T-helper 17 cell (primary cell): Measurements from ENCODE around the gene OSBPL3. TPM values are rescaled to one million over a fixed set of nuclear protein-coding genes. Genes with fewer than 3 reads are reported as not detected.

ENCODE experiments used
- ATAC-seq: fragments of 150-1000 bp; cut with Tn5 transposase; 2 replicates; pipeline ENCODE4 v1.10.0; 2021; ENCODE audit warnings: mild to moderate bottlenecking, moderate library complexity
- DNase-seq, 3 donors: peaks; one replicate each; pipeline versions ENCODE4 v3.0.0 to v3.0.0-alpha.2; 2020 to 2021
- H3K9me3 ChIP-seq: one replicate; pipeline ENCODE4 v1.7.0; 2013; ENCODE audit warnings: low read length, mild to moderate bottlenecking; ENCODE audit not compliant: control insufficient read depth, poor library complexity, severe bottlenecking
- H3K27ac Mint-ChIP-seq: one replicate; pipeline ENCODE4 v1.8.0; 2022; ENCODE audit warnings: mild to moderate bottlenecking, moderate library complexity, mixed read lengths
- H3K27me3 Mint-ChIP-seq: one replicate; pipeline ENCODE4 v1.8.0; 2022; ENCODE audit warnings: mixed read lengths
- H3K36me3 Mint-ChIP-seq: one replicate; pipeline ENCODE4 v1.8.0; 2022; ENCODE audit warnings: low read depth, mixed read lengths
- H3K4me1 Mint-ChIP-seq: one replicate; pipeline ENCODE4 v1.8.0; 2022; ENCODE audit warnings: mild to moderate bottlenecking, mixed read lengths
- H3K4me3 Mint-ChIP-seq: one replicate; pipeline ENCODE4 v1.8.0; 2022; ENCODE audit warnings: mild to moderate bottlenecking, moderate library complexity, mixed read lengths
- total RNA-seq, 4 donors: library from RNA in 2 of 4; stranded (reverse) in 2 of 4; gene quantifications; one replicate each; pipeline ENCODE4 v1.2.3 and lab custom pipeline; 2022 to 2026

Gene OSBPL3
- total RNA-seq, 2 donors from 2014 or later = 54.8 to 54.9 TPM

DNA sequence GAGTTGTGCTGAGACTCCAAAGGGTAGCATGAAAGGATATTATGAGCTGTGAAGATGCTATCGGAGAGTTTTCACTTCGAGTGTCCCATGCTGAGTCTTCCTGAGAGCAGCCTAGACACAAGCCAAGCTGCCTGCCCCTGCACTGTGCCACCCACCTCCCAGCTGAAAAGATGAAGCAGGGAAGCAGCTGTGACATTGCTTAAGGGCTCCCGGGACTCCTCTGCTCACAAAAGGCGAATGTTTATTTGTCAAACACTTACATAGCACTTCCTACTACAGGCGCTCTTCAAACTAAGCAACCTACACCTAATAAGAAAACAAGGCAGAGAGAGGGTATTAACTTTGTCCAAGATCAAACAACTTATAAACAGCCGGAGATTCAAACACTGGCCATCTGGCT is 95.6 kb downstream of the OSBPL3 start:
- Mint-ChIP-seq H3K27me3 (no peaks in the 10 kb centered on the region), H3K36me3 (peaks cover 2% of the 10 kb centered on the region), H3K27ac (peak overlapping the region; percentile 9), H3K4me3 (no peak overlapping the region), H3K4me1 (peaks cover 18% of the 10 kb centered on the region)
- no peak for DNase-seq
- no peaks in the 10 kb centered on the region for H3K9me3 ChIP-seq
- no peak for ATAC-seq

DNA sequence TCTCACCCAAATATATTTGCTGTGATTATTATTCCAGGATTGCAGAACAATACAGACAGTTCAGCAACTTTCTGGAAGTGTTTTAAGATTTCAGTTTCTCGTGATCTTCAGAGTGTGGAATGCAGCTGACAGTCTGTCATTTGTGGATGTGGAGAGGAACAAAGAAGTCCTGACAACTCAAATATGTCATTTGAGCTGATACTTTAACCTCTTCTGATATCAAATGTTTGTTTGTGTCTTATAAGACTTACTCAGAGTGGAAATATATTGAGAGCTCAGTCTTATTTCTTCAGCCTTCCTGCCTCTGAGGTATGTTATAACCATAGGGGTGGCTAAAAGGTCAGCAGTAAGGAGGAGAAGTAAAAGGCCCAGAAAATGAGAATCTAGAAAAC is 96.4 kb downstream of the OSBPL3 start:
- no peaks in the 10 kb centered on the region for H3K9me3 ChIP-seq
- DNase-seq = no peak
- ATAC-seq = no peak
- Mint-ChIP-seq H3K27ac (peak overlapping the region; percentile 9), H3K27me3 (no peaks in the 10 kb centered on the region), H3K4me1 (peaks cover 22% of the 10 kb centered on the region), H3K36me3 (peaks cover 2% of the 10 kb centered on the region), H3K4me3 (no peak overlapping the region)

DNA sequence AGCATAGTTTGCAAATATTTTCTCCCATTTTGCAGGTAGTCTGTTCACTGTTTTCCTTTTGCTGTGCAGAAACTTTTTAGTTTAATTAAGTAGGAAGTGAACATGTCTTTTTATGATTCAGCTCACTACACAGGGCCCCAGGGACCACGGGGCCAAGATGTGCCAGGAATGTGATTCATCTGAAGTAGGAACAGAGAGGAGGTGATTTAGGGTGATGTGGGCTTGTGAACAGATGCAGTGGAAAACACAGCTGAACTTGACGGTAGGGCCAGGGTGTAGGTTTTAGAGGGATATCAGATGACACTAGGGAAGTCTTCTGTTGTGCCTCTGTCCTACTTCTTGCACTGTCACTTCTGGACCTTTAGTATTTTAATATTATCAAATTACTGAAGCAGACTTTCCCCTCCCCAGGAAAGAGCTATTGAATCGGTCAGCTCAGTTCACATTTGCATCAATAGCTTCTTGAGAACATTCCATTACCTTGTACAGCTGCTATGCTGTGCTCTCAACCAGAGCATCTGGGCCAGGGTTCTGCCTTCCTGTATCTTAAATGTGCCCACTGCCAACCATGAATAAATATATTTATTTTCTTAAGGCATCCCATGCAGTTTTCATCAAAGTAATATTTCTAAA is 96.9 kb downstream of the OSBPL3 start:
- peak overlapping the region; percentile 59 for H3K27ac Mint-ChIP-seq
- ATAC-seq = no peak
- no peaks in the 10 kb centered on the region for H3K9me3 ChIP-seq
- H3K4me1 Mint-ChIP-seq = peaks cover 25% of the 10 kb centered on the region
- no peak overlapping the region for H3K4me3 Mint-ChIP-seq
- DNase-seq = no peak
- no peaks in the 10 kb centered on the region for H3K27me3 Mint-ChIP-seq
- H3K36me3 Mint-ChIP-seq = peaks cover 2% of the 10 kb centered on the region

DNA sequence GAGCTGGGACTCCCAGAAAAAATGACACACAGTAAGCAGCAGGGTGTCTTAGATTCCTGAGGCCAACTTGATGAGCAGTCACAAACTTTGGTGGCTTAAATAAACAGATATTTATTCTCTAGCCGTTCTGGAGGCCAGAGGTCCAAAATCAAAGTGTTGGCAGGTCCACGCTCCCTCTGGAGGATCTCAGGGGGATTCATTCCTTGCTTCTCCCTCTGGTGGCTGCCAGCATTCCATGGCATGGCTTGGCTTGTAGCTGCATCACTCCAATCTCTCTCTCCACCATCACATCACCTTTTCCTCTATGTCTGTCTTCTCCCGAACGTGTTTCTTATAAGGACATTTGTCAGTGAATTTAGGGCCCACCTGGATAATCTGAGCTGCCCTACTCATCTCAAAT is 98.4 kb downstream of the OSBPL3 start:
- Mint-ChIP-seq H3K4me1 (peaks cover 25% of the 10 kb centered on the region), H3K4me3 (no peak overlapping the region), H3K36me3 (peaks cover 2% of the 10 kb centered on the region), H3K27me3 (no peaks in the 10 kb centered on the region), H3K27ac (peak overlapping the region; percentile 32)
- DNase-seq = no peak
- no peaks in the 10 kb centered on the region for H3K9me3 ChIP-seq
- ATAC-seq = no peak

DNA sequence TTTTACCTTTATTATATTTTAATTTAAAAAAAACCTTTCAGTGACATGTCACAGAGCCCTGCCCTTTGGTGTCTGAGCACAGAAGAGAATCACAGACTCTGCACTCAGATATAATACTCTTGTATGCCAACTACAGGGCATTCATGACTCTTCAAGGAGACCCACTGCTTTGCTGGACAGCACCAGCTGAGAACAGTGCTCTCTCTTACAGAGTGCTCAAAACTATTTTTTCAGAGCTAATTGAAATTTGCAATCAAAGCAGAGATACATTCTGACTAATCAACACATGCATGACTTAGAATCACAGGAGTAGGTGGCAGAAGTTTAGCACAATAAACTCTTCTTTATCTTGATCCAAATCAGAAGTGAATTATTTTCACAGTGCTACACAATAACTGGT is 99.1 kb downstream of the OSBPL3 start:
- no peaks in the 10 kb centered on the region for H3K9me3 ChIP-seq
- peaks cover 27% of the 10 kb centered on the region for H3K4me1 Mint-ChIP-seq

DNA sequence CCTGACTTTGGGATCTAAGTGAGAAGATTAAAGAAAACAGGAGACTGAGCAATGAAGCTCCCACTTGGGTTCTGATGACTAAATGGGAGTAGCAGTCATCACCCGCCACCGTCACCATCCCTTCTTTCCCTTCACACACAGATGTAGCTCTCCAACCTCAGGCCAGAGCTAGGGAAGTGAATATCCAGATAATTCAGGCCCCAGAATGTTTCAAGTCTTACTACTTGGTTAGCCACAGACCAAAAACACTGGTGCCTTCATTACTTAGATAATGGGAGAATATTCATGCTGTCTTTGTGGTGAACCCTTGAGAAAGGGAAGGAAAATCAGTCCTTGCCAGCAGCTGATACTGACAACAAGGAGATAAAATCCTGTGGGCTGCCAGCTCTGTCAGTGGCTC is 100.7 kb downstream of the OSBPL3 start:
- H3K9me3 ChIP-seq = no peaks in the 10 kb centered on the region
- ATAC-seq (no peak), DNase-seq (no peak)
- Mint-ChIP-seq H3K4me3 (no peak overlapping the region), H3K27me3 (no peaks in the 10 kb centered on the region), H3K36me3 (peaks cover 5% of the 10 kb centered on the region), H3K4me1 (peaks cover 28% of the 10 kb centered on the region), H3K27ac (no peak overlapping the region)

More for the DNA sequence above, 99.1 kb downstream of the OSBPL3 start:
- ATAC-seq (no peak), DNase-seq (no peak)
- Mint-ChIP-seq H3K36me3 (peaks cover 5% of the 10 kb centered on the region), H3K27me3 (no peaks in the 10 kb centered on the region), H3K4me3 (no peak overlapping the region), H3K27ac (peak overlapping the region; percentile 32)

DNA sequence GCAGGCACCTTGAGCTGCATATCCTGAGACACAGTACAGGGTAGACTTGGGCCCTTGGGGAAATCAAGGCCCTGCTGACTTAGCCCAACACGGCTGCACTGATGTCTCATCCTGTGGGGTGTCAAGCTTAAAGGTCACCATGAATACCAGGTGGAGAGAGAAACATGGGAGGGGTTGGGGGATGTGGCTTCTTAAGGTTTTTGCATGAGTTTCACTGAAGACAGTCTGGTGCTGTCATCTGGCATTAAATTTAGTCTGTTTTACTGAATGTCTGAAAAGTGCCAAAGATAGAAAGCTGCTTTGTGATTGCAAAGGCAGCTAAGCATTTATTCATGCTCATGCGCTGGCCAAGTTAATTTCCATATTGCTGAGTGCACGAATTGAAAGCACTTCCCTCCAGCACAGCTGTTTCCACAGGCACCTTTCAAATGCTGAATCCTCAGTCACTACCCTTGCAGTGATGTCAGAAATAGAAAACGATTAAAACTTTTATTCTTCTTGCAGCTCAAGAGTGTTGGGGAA is 102.1 kb downstream of the OSBPL3 start:
- ATAC-seq (peak; percentile 35), DNase-seq (no peak)
- peaks cover 5% of the 10 kb centered on the region for H3K36me3 Mint-ChIP-seq
- peaks cover 21% of the 10 kb centered on the region for H3K4me1 Mint-ChIP-seq
- H3K9me3 ChIP-seq = no peaks in the 10 kb centered on the region
- H3K27me3 Mint-ChIP-seq = no peaks in the 10 kb centered on the region
- no peak overlapping the region for H3K27ac Mint-ChIP-seq
- H3K4me3 Mint-ChIP-seq = no peak overlapping the region

DNA sequence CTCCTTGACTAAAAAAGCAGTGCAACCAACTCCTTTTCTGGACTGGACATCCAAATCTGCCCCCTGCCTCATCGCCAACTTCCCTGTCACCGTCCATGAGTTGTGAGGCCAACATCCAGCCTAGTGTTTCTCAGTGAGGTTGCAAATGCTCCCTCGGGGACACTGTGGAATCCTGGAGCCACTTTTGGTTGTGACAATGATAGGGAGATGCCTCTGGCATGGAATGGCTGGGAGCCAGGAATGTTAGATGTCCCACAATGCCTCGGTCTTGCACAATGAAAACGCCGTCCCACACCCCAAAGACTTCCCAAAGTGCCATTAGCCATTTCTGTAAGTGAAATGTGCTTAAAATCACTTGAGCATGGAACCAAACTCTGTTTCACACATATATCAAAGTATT is 105.2 kb downstream of the OSBPL3 start:
- peak overlapping the region; percentile 45 for H3K27ac Mint-ChIP-seq
- no peaks in the 10 kb centered on the region for H3K9me3 ChIP-seq
- H3K4me3 Mint-ChIP-seq = no peak overlapping the region
- peaks cover 14% of the 10 kb centered on the region for H3K4me1 Mint-ChIP-seq
- no peak for ATAC-seq
- H3K27me3 Mint-ChIP-seq = no peaks in the 10 kb centered on the region
- H3K36me3 Mint-ChIP-seq = peaks cover 8% of the 10 kb centered on the region
- no peak for DNase-seq

DNA sequence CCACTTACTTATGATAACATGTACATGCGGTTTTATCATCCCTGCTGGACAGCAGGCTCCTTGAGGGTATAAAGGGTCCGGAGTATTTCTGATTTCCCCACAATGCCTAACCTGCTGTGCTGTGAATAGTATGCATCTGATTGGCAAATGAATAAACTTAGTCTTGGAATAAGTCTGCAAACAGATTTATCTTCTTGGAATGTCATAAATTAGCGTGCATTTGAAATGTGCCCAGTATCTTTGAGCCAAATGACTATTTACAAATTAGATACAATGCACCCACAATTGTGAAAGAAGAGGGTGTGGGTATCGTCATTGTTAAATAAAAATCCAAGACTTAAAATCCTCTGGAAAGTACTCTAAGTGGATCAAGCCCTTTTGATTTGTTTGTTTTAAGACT is 106.0 kb downstream of the OSBPL3 start:
- ATAC-seq = no peak
- Mint-ChIP-seq H3K4me3 (no peak overlapping the region), H3K36me3 (peaks cover 8% of the 10 kb centered on the region)

DNA sequence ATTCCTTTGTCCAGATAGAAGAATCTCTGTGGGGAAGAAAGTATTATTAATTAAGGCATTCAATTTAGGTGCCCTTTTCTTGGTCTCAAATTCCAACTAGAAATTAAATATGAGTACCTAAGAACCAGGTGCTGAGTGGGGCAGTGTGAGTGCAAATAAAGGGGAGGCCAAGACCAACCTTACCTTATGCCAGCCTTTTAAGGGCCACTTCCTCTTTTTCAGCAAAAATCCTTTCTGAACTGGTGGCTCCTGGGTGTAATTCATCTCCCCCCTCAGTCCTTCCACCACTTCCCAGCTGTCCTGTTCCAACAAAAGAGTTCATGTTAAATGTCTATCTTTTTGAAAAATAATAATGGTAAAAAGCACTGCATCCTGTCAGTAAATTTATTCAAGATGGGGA is 108.2 kb downstream of the OSBPL3 start:
- H3K4me3 Mint-ChIP-seq = no peak overlapping the region
- no peaks in the 10 kb centered on the region for H3K9me3 ChIP-seq
- DNase-seq (no peak), ATAC-seq (no peak)
- peaks cover 8% of the 10 kb centered on the region for H3K36me3 Mint-ChIP-seq
- no peaks in the 10 kb centered on the region for H3K27me3 Mint-ChIP-seq
- no peak overlapping the region for H3K27ac Mint-ChIP-seq
- peaks cover 11% of the 10 kb centered on the region for H3K4me1 Mint-ChIP-seq

More for the DNA sequence above, 106.0 kb downstream of the OSBPL3 start:
- Mint-ChIP-seq H3K4me1 (peaks cover 17% of the 10 kb centered on the region), H3K27me3 (no peaks in the 10 kb centered on the region), H3K27ac (no peak overlapping the region)
- DNase-seq = no peak
- H3K9me3 ChIP-seq = no peaks in the 10 kb centered on the region

DNA sequence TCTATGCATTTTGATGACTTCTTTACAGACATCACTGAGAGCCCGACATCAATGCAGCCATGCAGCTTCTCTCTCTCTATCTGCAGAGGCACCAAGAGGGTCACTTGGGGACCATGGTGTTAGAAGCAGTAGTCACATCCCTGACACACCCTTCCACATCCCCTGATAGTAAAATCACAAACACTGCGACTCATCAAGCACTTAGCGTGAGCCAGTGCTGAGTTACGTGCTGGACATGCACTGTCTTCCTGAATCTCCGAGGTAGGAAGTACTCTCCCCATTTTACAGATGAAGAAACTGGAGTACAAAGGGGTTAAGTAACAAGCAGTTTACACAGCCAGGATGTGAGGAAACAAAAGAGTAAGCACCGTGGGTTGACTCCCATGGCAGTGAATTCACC is 109.2 kb downstream of the OSBPL3 start:
- Mint-ChIP-seq H3K27me3 (no peaks in the 10 kb centered on the region), H3K4me3 (no peak overlapping the region), H3K36me3 (peaks cover 5% of the 10 kb centered on the region), H3K4me1 (peaks cover 7% of the 10 kb centered on the region), H3K27ac (no peak overlapping the region)
- ATAC-seq = no peak
- no peaks in the 10 kb centered on the region for H3K9me3 ChIP-seq
- no peak for DNase-seq

DNA sequence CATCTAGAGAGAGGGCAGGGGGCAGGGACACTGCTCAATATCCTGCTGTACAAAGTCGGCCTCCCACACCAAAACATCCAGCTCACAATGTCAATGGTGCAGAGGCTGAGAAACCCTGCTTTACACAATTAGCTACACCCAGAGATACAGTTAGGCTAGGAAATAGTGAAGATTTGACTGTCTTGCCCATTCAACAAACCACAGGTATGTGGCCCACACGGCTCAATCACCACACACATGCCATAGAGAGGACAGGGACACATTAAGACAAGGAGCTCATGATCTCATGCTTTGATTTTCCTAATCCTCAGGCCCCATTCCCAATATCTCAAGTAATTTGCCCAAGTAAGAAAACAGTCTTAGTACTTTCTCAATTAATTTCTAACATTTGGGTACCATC is 110.4 kb downstream of the OSBPL3 start:
- DNase-seq (no peak), ATAC-seq (no peak)
- Mint-ChIP-seq H3K4me1 (peaks cover 11% of the 10 kb centered on the region), H3K4me3 (no peak overlapping the region), H3K27me3 (no peaks in the 10 kb centered on the region), H3K27ac (no peak overlapping the region), H3K36me3 (peaks cover 7% of the 10 kb centered on the region)
- no peaks in the 10 kb centered on the region for H3K9me3 ChIP-seq

DNA sequence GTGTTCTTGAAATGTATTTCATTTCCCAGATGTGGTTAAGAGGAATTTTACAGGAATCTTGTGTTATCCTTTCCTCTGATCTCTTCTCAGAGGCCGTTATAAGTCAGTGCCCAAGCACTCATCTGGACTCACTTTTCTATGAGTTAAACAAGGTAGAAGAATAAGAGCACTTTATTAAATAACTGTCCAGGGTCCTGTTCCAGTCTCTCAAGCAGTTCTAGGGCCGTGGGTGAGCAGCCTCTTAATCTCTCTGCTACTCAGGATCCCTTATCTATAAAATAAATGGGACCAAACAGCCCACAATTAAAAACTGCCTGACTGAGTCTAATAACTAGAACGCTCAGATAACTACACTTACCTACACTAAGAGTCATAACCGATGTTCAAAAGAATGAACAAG is 111.2 kb downstream of the OSBPL3 start:
- DNase-seq (no peak), ATAC-seq (no peak)
- peaks cover 11% of the 10 kb centered on the region for H3K4me1 Mint-ChIP-seq
- no peaks in the 10 kb centered on the region for H3K9me3 ChIP-seq
- peak overlapping the region; percentile 16 for H3K27ac Mint-ChIP-seq
- H3K27me3 Mint-ChIP-seq = no peaks in the 10 kb centered on the region
- H3K4me3 Mint-ChIP-seq = no peak overlapping the region
- H3K36me3 Mint-ChIP-seq = peaks cover 7% of the 10 kb centered on the region

DNA sequence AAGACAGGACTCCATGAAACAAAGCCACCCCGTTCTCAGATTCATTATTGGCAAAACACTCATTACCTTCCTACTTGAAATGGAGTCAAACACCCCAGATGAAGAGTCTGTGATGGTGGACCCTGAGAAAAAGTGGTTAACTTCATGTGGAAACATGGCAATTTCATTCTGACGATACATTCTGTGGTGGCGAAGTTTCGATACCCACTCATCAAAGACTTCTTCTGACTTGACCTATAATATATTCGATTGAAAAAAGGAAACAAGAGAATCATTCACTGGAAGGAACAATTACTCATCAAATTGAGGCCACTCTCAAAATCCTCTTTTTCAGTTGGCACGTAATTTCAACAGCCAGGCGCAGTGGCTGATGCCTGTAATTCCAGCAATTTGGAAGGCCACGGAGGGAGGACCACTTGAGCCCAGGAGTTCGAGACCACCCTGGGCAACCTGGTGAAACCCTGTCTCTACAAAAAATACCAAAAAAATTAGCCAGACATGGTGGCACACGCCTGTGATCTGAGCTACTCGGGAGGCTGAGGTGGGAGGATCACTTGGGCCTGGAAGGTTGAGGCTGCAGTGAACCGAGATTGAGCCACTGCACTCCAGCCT is 113.9 kb downstream of the OSBPL3 start:
- peaks cover 16% of the 10 kb centered on the region for H3K4me1 Mint-ChIP-seq
- DNase-seq (no peak), ATAC-seq (no peak)
- H3K9me3 ChIP-seq = no peaks in the 10 kb centered on the region
- no peaks in the 10 kb centered on the region for H3K27me3 Mint-ChIP-seq
- no peak overlapping the region for H3K4me3 Mint-ChIP-seq
- peaks cover 12% of the 10 kb centered on the region for H3K36me3 Mint-ChIP-seq
- no peak overlapping the region for H3K27ac Mint-ChIP-seq
